Measurements from ENCODE around the gene GABRR3.

DNA sequence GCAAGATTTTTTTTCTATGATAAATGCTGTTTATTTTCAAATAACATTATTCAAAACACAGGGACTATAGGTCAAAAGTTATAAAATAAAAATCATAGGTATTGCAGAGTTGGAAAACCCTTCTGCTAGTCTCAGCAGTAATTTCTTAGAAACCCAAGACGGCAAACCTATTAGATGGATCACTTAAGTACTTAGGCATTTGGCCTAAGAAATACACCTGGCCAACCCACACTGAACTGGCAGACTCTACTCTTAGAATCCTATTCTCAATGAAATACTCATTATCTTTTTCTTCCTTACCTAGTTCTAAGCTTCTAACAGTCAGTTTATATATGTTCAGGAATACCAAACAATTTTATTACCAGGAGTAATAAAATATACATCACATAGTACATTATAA, 32.4 kb downstream of the GABRR3 start:
- TF ChIP-seq, protein P1, sequence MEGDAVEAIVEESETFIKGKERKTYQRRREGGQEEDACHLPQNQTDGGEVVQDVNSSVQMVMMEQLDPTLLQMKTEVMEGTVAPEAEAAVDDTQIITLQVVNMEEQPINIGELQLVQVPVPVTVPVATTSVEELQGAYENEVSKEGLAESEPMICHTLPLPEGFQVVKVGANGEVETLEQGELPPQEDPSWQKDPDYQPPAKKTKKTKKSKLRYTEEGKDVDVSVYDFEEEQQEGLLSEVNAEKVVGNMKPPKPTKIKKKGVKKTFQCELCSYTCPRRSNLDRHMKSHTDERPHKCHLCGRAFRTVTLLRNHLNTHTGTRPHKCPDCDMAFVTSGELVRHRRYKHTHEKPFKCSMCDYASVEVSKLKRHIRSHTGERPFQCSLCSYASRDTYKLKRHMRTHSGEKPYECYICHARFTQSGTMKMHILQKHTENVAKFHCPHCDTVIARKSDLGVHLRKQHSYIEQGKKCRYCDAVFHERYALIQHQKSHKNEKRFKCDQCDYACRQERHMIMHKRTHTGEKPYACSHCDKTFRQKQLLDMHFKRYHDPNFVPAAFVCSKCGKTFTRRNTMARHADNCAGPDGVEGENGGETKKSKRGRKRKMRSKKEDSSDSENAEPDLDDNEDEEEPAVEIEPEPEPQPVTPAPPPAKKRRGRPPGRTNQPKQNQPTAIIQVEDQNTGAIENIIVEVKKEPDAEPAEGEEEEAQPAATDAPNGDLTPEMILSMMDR (IDR thresholded peaks at IDR 0.05) = no peak
- TF ChIP-seq POLR2A (IDR thresholded peaks at IDR 0.05) (no peak), POLR2AphosphoS5 (IDR thresholded peaks at IDR 0.05; ENCODE audit: insufficient read depth in 1 of 2, low read depth in 1 of 2) (no peak)
